A549 treated with Mapracorat at 1 μM for 4 hours (cell line): ENCODE measurements around the gene FAM89B. TPM values are rescaled to one million over a fixed set of nuclear protein-coding genes. Genes with fewer than 3 reads are reported as not detected.

Source experiments
- total RNA-seq: library from RNA; stranded (reverse); fragments of 200-300 nt; extraction: Qiagen RNA extraction; gene quantifications from 5 replicates; pipeline ENCODE4 v1.2.3, GENCODE V29; 2022

FAM89B gene
- total RNA-seq, result 28.2 to 52.4 TPM (median 49.1 TPM) in 5 replicates

DNA sequence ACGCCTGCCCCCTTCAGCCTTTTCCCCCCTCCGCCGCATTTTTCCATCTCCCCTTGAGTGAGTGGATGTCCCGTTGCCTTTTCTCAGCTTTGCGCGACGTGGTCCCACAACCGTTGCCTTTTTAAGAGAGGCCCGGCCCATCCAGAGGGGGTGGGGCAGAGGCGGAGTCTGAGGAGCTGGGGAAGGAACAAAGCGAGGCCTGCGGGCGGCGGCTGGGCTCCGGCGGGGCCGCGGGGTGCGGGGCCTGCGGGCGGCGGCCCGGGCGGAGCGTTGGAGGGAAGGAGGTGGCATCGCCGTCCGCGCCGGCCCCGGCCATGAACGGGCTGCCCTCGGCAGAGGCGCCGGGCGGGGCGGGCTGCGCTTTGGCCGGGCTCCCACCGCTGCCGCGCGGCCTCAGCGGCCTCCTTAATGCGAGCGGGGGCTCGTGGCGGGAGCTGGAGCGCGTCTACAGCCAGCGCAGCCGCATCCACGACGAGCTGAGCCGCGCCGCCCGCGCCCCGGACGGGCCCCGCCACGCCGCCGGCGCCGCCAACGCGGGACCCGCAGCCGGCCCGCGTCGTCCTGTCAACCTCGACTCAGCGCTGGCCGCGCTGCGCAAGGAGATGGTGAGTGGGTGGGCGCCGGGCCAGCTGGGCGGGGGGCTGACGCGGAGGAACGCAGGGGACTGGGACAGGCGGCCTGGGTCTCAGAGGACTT lies at the start of gene FAM89B:
Gene FAM89B (plus strand): TSS at position 183 of the 696 bp plus-strand sequence. CDS start 132 bp downstream, at position 315.

DNA sequence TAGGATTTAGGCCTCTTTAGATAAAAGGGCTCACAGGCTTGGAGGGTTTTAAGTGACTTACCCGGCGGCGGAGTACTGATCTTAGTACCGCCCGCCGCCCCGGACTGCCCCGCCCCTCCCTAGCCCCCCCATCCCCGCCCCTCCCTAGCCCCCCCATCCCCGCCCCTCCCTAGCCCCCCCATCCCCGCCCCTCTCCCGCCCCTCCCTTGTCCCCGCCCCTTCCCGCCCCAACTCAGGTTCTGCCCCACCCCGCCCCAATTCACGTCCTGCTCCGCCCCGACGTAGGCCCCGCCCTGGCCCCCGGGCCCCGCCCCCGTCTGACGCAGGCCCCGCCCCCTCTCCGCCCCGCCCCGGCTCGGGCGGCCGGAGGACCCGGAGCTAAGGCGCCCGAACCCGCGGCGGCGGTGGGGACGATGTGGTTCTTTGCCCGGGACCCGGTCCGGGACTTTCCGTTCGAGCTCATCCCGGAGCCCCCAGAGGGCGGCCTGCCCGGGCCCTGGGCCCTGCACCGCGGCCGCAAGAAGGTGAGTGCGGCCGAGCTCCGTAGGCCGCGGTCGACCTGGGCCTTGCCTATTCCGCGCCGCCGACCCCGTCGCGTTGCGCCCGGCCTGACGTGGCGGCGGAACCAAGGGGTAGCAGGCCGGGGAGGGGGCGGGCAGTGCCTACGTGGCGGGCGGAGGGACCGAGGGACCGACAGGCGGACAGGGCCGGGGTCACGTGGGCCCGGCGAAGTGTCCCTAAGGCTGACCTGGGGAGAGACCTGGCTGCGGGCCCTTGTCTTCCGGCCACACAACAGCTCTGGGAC lies 47.4 kb upstream of the FAM89B start, which contains the start of gene SCYL1:
Gene SCYL1 (plus strand): TSS at position 343 of the 805 bp plus-strand sequence. CDS start 71 bp downstream, at position 414.

DNA sequence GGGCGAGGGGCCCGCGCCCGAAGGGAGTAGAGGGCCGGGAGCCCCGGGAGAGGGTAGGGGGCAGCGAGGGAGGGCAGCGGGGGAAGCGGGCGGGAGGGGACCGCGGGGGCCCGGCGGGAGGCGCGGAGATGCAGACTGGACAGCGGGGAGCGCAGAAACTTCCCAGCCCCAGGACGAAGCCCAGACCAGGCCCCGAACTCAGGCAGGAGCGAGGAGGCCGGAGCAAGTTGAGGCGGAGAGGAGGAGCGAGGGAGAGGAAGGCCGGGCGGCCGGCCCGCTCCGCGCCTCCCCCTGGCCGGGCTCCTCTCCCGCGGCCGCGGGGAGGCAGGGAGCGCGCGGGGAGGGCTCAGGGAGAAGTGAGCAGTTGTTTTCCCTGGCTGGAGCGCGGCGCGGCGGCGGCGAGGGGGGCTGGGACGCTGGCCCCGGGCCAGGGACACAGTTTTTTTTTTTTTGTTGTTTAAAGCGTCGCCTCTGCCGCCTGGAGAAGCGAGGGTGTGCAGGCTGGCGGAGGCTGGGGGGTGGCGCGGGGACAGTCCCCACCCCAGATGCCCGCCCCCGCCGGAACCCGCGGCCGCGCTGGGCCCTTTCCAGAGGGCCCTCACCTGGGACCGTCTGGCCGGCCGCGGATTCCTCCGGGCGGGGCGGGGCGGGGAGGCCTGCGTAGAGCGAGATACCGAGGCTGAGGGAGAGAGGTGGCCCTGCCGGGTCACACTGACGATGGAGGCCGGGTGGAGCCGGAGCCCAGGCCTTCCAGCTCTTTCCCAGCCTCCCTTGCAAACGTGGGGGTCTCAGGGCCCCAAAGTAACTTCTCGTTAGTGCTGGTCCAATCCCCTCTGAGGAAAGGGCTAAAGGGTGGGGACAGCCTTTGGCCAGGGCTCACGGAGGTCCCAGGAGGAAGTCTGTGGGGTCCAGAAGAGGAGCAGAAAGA lies 14.1 kb upstream of the FAM89B start, which contains the start of gene LTBP3:
Gene LTBP3 (minus strand): TSS at position 358 of the 928 bp plus-strand sequence. CDS start 400 bp downstream, outside the sequence.

DNA sequence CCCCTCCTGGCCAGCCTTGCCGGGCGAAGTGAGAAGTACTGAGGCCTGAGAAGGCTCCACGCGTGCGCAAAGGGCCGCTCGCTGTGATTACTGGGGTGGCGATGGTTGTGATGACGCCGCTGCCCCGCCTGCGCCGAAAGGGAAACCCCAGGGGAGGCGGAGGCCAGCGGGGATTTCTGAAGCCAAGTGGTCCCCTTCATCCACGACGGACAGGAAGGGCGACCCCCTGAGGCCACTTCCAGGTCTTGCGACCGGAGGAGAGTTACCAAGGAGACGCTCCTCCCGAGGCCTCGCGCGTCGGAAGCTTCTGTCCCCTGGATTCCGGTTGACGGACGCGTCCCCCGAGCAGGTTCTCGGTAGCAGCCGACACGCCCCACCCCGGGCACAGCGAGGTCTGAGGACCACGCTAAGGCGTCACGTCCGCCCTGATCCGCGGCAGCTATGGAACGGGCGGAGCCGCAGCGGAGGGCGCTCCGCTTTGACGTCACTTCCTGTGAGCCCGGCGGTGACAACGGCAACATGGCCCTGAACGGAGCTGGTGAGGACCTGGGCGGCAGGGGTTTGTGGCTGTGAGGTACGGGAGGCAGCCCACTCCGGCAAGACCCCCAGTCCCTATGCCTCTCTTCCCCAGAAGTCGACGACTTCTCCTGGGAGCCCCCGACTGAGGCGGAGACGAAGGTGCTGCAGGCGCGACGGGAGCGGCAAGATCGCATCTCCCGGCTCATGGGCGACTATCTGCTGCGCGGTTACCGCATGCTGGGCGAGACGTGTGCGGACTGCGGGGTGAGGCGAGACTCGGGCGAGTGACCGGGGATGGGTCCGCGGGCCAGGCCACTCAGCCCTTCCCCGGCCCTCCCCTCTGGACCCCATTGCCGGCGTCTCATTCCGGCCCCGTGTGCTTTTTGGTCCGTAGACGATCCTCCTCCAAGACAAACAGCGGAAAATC lies 2.1 kb upstream of the FAM89B start, which contains the start of gene ZNRD2:
Gene ZNRD2 (plus strand): TSS at position 505 of the 946 bp plus-strand sequence. CDS start 15 bp downstream, at position 520.

DNA sequence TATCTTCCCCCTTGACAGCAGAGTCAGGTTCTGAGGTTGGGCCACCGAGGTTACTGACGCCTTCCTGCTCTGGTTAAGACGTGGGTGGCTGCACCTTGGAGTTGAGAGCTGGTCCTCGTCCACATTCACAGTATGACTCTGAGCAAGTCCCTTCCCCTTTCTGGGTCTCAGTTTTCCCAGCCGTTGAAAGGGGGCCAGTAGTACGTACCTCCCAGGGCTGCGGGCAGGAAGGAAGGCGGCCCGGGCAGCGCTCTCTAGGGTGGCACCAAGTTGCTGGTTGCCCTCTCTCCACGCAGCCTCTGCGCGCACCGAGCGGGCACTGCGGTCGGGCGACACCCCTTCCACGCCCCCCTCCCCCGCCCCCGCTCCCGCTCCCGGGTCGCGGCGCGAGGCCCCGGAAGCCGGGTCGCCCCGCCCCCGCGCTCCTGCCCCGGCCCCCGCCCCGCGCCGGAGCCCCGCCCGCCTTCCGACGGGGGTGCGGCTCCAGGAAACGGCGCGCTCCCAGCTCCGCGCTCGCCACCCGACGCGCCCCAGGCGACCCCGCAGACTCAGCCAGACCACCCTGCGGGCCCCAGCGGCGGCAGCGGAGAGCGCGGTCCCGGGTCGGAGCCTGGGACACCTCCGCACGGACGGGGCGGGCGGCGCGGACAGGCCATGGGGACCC lies 3.4 kb downstream of the FAM89B start, which contains the start of gene EHBP1L1:
Gene EHBP1L1 (plus strand): TSS at position 486 of the 664 bp plus-strand sequence. CDS start 250 bp downstream, outside the sequence.

GRCh38 chr11:65595543-65596281 lies 23.4 kb downstream of the FAM89B start, which contains the start of gene KCNK7:
KCNK7 (minus strand) TSS chr11:65595800; CDS start chr11:65595772, 28 bp downstream.

GRCh38 chr11:65615229-65615949 lies 43.1 kb downstream of the FAM89B start, which contains the start of gene PCNX3:
PCNX3 (plus strand) TSS chr11:65615776; CDS start chr11:65616312, 536 bp downstream.

Other genes starting within 250 kb of the FAM89B start
- gene DPF2, start 238.7 kb upstream of the FAM89B start, total RNA-seq, result 38.9 to 43.3 TPM (median 39.7 TPM) in 5 replicates
- gene TIGD3, start 217.8 kb upstream of the FAM89B start, total RNA-seq, result 0.42 to 0.92 TPM (median 0.82 TPM) in 5 replicates
- gene SLC25A45, start 189.9 kb upstream of the FAM89B start, total RNA-seq, result 10.3 to 15.7 TPM (median 13.4 TPM) in 5 replicates
- 36.8 to 59.7 TPM (median 56.3 TPM) in 5 replicates for gene FRMD8, start 185.9 kb upstream of the FAM89B start, total RNA-seq
- 138 to 274 TPM (median 186 TPM) in 5 replicates for gene NEAT1, start 149.7 kb upstream of the FAM89B start, total RNA-seq
- 64.1 to 116 TPM (median 72.7 TPM) in 5 replicates for gene MALAT1, start 73.5 kb upstream of the FAM89B start, total RNA-seq
- 47.1 to 64.1 TPM (median 61.4 TPM) in 5 replicates for gene SCYL1, start 47.5 kb upstream of the FAM89B start, total RNA-seq
- gene LTBP3, start 14.2 kb upstream of the FAM89B start, total RNA-seq, result 102 to 132 TPM (median 113 TPM) in 5 replicates
- gene ZNRD2, start 2.1 kb upstream of the FAM89B start, total RNA-seq, result 68.0 to 80.1 TPM (median 75.2 TPM) in 5 replicates
- gene EHBP1L1, start 3.5 kb downstream of the FAM89B start, total RNA-seq, result 26.1 to 39.1 TPM (median 36.9 TPM) in 5 replicates
- 0.28 to 1.5 TPM (median 0.86 TPM) in 5 replicates for gene KCNK7, start 23.3 kb downstream of the FAM89B start, total RNA-seq
- 36.6 to 48.1 TPM (median 46.7 TPM) in 5 replicates for gene MAP3K11, start 41.7 kb downstream of the FAM89B start, total RNA-seq
- gene PCNX3, start 43.2 kb downstream of the FAM89B start, total RNA-seq, result 25.0 to 37.1 TPM (median 35.4 TPM) in 5 replicates
- gene SIPA1, start 65.6 kb downstream of the FAM89B start, total RNA-seq, result 11.8 to 19.3 TPM (median 17.9 TPM) in 5 replicates
- gene RELA, start 90.4 kb downstream of the FAM89B start, total RNA-seq, result 62.9 to 72.5 TPM (median 71.8 TPM) in 5 replicates
- gene KAT5, start 139.7 kb downstream of the FAM89B start, total RNA-seq, result 43.8 to 55.4 TPM (median 48.9 TPM) in 5 replicates
- 20.9 to 52.9 TPM (median 48.6 TPM) in 5 replicates for gene RNASEH2C, start 148.3 kb downstream of the FAM89B start, total RNA-seq
- gene AP5B1, start 208.4 kb downstream of the FAM89B start, total RNA-seq, result 7.6 to 12.1 TPM (median 12.1 TPM) in 5 replicates
- gene OVOL1, start 214.5 kb downstream of the FAM89B start, total RNA-seq, result 0.07 to 0.08 TPM in 2 of 5 replicates, not detected in the others